H1 (cell line): ENCODE results near the gene TLE2. TPM values are rescaled to one million over a fixed set of nuclear protein-coding genes. Genes with fewer than 3 reads are reported as not detected.

ENCODE experiments used
- CTCF ChIA-PET: fragments of 300-600 bp; sonication (Branson Sonifier 250); formaldehyde crosslinking; loops from one replicate; lab custom pipeline; 2021; ENCODE audit not compliant: partially characterized antibody; lab: Charles Lee
- POLR2A ChIA-PET: fragments of 300-600 bp; sonication (Branson Sonifier 250); formaldehyde crosslinking; loops from one replicate; lab custom pipeline; 2021; ENCODE audit warnings: inconsistent platforms; ENCODE audit not compliant: partially characterized antibody; lab: Charles Lee
- DNase-seq, 2 experiments: peaks; one replicate each; pipeline versions ENCODE4 v3.0.0 to v3.0.0-alpha.2; 2010 to 2022; ENCODE audit warnings: low spot score in 2 of 2, low read depth in 1 of 2, mixed read lengths in 1 of 2
- FAIRE-seq: peaks from 2 replicates; lab custom pipeline; 2011; peaks lifted over from hg19 to GRCh38; lab: Jason Lieb, UNC
- H2AFZ ChIP-seq: 2 replicates; pipeline ENCODE4 v1.8.1; 2012; ENCODE audit warnings: low read length, inconsistent platforms
- H2AK5ac ChIP-seq: 2 replicates; pipeline ENCODE4 v1.6.1; 2013; ENCODE audit warnings: low read depth, low read length
- H2BK120ac ChIP-seq: replicated peaks from 2 replicates; pipeline ENCODE3; 2013; ENCODE audit warnings: low read depth, low read length, inconsistent platforms
- H2BK12ac ChIP-seq: 2 replicates; pipeline ENCODE4 v1.6.1; 2013; ENCODE audit warnings: low read depth, low read length
- H2BK15ac ChIP-seq: 2 replicates; pipeline ENCODE4 v1.6.1; 2013; ENCODE audit warnings: low read length
- H2BK20ac ChIP-seq: 2 replicates; pipeline ENCODE4 v1.6.1; 2013; ENCODE audit warnings: low read length
- H2BK5ac ChIP-seq: 2 replicates; pipeline ENCODE4 v1.6.1; 2013; ENCODE audit warnings: low read depth, low read length
- H3K14ac ChIP-seq: 2 replicates; pipeline ENCODE4 v1.6.1; 2013; ENCODE audit warnings: inconsistent platforms; ENCODE audit not compliant: insufficient read length
- H3K18ac ChIP-seq: 2 replicates; pipeline ENCODE4 v1.6.1; 2013; ENCODE audit warnings: low read length; ENCODE audit errors: extremely low read depth
- H3K23ac ChIP-seq: 2 replicates; pipeline ENCODE4 v1.6.1; 2013; ENCODE audit warnings: inconsistent platforms; ENCODE audit not compliant: insufficient read length
- H3K23me2 ChIP-seq: 2 replicates; pipeline ENCODE4 v1.6.1; 2013; ENCODE audit warnings: low read depth, low read length
- H3K27ac ChIP-seq: 2 replicates; pipeline ENCODE4 v1.6.1; 2011; ENCODE audit warnings: low read depth, low read length, inconsistent platforms
- H3K27me3 ChIP-seq, 4 experiments: replicated peaks in 1 of 4; 1 replicate in 1 of 4; 2 replicates in 3 of 4; pipeline versions ENCODE4 v1.6.1 to v1.8.1; 2011 to 2013; ENCODE audit warnings: low read length in 3 of 4, mild to moderate bottlenecking in 3 of 4, inconsistent platforms in 2 of 4, mixed read lengths in 2 of 4, moderate library complexity in 1 of 4; ENCODE audit not compliant: control insufficient read depth in 3 of 4, insufficient read depth in 3 of 4; ENCODE audit errors: extremely low read depth in 1 of 4
- H3K36me3 ChIP-seq, 4 experiments: 2 replicates each; pipeline versions ENCODE4 v1.6.1 to v1.8.1; 2011 to 2013; ENCODE audit warnings: mild to moderate bottlenecking in 4 of 4, low read length in 3 of 4, moderate library complexity in 2 of 4, control low read depth in 1 of 4, inconsistent platforms in 1 of 4; ENCODE audit not compliant: insufficient read depth in 4 of 4, control insufficient read depth in 2 of 4
- H3K4ac ChIP-seq: replicated peaks from 2 replicates; pipeline ENCODE3; 2013; ENCODE audit warnings: low read length, low read depth, mixed read lengths, inconsistent platforms; ENCODE audit not compliant: insufficient read length
- H3K4me1 ChIP-seq, 4 experiments: replicated peaks in 1 of 4; 1 replicate in 1 of 4; 2 replicates in 3 of 4; pipeline versions ENCODE4 v1.6.1 to v1.8.1; 2011 to 2013; ENCODE audit warnings: low read length in 3 of 4, inconsistent platforms in 2 of 4, mixed read lengths in 1 of 4; ENCODE audit not compliant: insufficient read depth in 4 of 4, control insufficient read depth in 3 of 4
- H3K4me2 ChIP-seq, 2 experiments: 2 replicates each; pipeline versions ENCODE4 v1.6.1 to v1.8.1; 2011 to 2013; ENCODE audit warnings: low read depth in 2 of 2, low read length in 2 of 2, control low read depth in 1 of 2, inconsistent platforms in 1 of 2, mild to moderate bottlenecking in 1 of 2; ENCODE audit not compliant: insufficient read depth in 1 of 2
- H3K4me3 ChIP-seq, 4 experiments: fragments of 200-600, 300-600 bp in 1 of 4; sonication (generic), shearing (Covaris generic), sonication (Bioruptor Twin) in 1 of 4; 2 replicates each; pipeline versions ENCODE4 v1.5.1 to v1.8.1; 2011 to 2016; ENCODE audit warnings: low read length in 4 of 4, low read depth in 3 of 4, control low read depth in 2 of 4, inconsistent platforms in 2 of 4, mild to moderate bottlenecking in 2 of 4, mixed read lengths in 1 of 4, moderate library complexity in 1 of 4; ENCODE audit not compliant: insufficient read depth in 2 of 4; ENCODE audit errors: extremely low read depth in 1 of 4
- H3K56ac ChIP-seq: replicated peaks from 2 replicates; pipeline ENCODE3; 2013; ENCODE audit warnings: low read depth, mild to moderate bottlenecking, mixed read lengths, low read length, inconsistent platforms; ENCODE audit not compliant: insufficient read length
- H3K79me1 ChIP-seq: 2 replicates; pipeline ENCODE4 v1.6.1; 2013; ENCODE audit warnings: low read depth, low read length, control low read depth
- H3K79me2 ChIP-seq, 2 experiments: 2 replicates each; pipeline versions ENCODE4 v1.6.1 to v1.8.1; 2012 to 2013; ENCODE audit warnings: low read length in 2 of 2, mild to moderate bottlenecking in 2 of 2, inconsistent platforms in 1 of 2; ENCODE audit not compliant: insufficient read depth in 2 of 2, control insufficient read depth in 1 of 2
- H3K9ac ChIP-seq, 4 experiments: replicated peaks in 1 of 4; 1 replicate in 1 of 4; 2 replicates in 3 of 4; pipeline versions ENCODE4 v1.6.1 to v1.8.1; 2011 to 2013; ENCODE audit warnings: low read depth in 3 of 4, low read length in 3 of 4, control low read depth in 2 of 4, mild to moderate bottlenecking in 2 of 4, moderate library complexity in 2 of 4, inconsistent platforms in 1 of 4; ENCODE audit errors: extremely low read depth in 1 of 4
- H3K9me3 ChIP-seq, 2 experiments: 2 replicates each; pipeline versions ENCODE4 v1.6.1 to v1.8.1; 2012 to 2013; ENCODE audit warnings: mild to moderate bottlenecking in 2 of 2, moderate library complexity in 2 of 2, control low read depth in 1 of 2, inconsistent platforms in 1 of 2, low read depth in 1 of 2, low read length in 1 of 2, mixed read lengths in 1 of 2; ENCODE audit not compliant: insufficient read depth in 2 of 2
- H4K20me1 ChIP-seq, 2 experiments: replicated peaks in 1 of 2; 2 replicates each; pipeline versions ENCODE3 to v1.8.1; 2011 to 2013; ENCODE audit warnings: inconsistent platforms in 2 of 2, low read length in 2 of 2, mild to moderate bottlenecking in 1 of 2; ENCODE audit not compliant: insufficient read depth in 2 of 2, control insufficient read depth in 1 of 2
- H4K5ac ChIP-seq: 2 replicates; pipeline ENCODE4 v1.6.1; 2013; ENCODE audit warnings: low read length, low read depth, mixed read lengths, inconsistent platforms; ENCODE audit not compliant: insufficient read length
- H4K8ac ChIP-seq: 2 replicates; pipeline ENCODE4 v1.8.0; 2013; ENCODE audit warnings: mild to moderate bottlenecking, moderate library complexity, low read length, inconsistent platforms; ENCODE audit not compliant: insufficient read depth; ENCODE audit errors: extremely low read depth
- H4K91ac ChIP-seq: replicated peaks from 2 replicates; pipeline ENCODE3; 2013; ENCODE audit warnings: low read length, mixed read lengths, inconsistent platforms; ENCODE audit not compliant: insufficient read length
- NANOG ChIP-seq: IDR thresholded peaks from 2 replicates; pipeline ENCODE4 v1.6.1; 2011; ENCODE audit warnings: low read length, low read depth, mild to moderate bottlenecking, inconsistent platforms; ENCODE audit not compliant: insufficient read depth, poor library complexity, severe bottlenecking
- WGBS, 2 experiments: shearing (Covaris generic) in 1 of 2; methylation state at CpG; one replicate each; pipeline versions ENCODE4 v1.1.6 to v1.1.7; 2013 to 2015; ENCODE audit warnings: low lambda C conversion rate in 2 of 2, mixed read lengths in 2 of 2, inconsistent platforms in 1 of 2, low coverage in 1 of 2, missing lambda C conversion rate in 1 of 2; ENCODE audit not compliant: insufficient replicate concordance in 2 of 2, insufficient coverage in 1 of 2, insufficient read length in 1 of 2; ENCODE audit errors: extremely low coverage in 1 of 2, missing lambda C conversion rate in 1 of 2; 5-methylcytosine and 5-hydroxymethylcytosine counted together
- polyA plus RNA-seq, 7 experiments: library from polyadenylated mRNA; depleted of rRNA in 3 of 7; stranded (reverse) in 5 of 7; unstranded in 2 of 7; fragments of >200 nt in 5 of 7; fragments of 200-250 nt in 2 of 7; gene quantifications; 1 replicate in 5 of 7; 2 replicates in 1 of 7; 4 replicates in 1 of 7; pipeline versions ENCODE4 v1.2.1 to v1.2.3, GENCODE V29; 2011 to 2013; ENCODE audit warnings: missing spikeins in 2 of 7, mixed read lengths in 2 of 7
- total RNA-seq: library from RNA; stranded (reverse); fragmentation: NEBNext Ultra II Directional; extraction: Animal tissue kit (Norgen Biotek cat#: 25700); gene quantifications from 2 replicates; pipeline ENCODE4 v1.2.1, GENCODE V29; 2021
- TF ChIP-seq, protein P1 (sequence below): IDR thresholded peaks from 2 replicates; pipeline ENCODE4 v1.6.1; 2011; ENCODE audit warnings: low read depth, mild to moderate bottlenecking, low read length; ENCODE audit not compliant: insufficient read depth

TLE2 gene
- total and polyA plus RNA-seq, 2 of the 8 experiments (the other 6 are each of a cell fraction or from before 2014, with no cell fraction given) = 8.0 to 11.5 TPM

DNA sequence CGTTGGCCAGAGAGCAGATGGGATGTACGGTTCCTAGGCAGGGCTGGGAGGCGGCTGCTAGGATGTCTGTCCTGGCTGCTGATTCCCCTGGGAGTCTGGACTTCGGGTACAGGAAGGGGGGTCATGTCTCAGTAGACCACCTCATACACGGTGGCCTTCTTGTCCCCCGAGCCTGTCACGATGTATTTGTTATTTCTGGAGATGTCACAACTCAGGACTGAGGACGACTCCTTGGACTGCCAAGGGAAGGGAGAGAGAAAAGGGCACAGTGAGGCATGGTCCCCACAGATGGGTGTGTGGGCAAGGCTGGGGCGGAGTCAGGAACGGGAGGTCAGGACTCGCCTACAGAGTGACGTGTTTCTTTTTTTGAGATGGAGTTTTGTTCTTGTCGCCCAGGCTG, 31.4 kb downstream of the TLE2 start:
- no peak for TF ChIP-seq NANOG
- TF ChIP-seq, protein P1, sequence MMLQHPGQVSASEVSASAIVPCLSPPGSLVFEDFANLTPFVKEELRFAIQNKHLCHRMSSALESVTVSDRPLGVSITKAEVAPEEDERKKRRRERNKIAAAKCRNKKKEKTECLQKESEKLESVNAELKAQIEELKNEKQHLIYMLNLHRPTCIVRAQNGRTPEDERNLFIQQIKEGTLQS = no peak
- Histone ChIP-seq H4K5ac (no peak overlapping the region), H3K36me3 (no peaks in the 10 kb centered on the region; a peak in 1 of 8 replicates), H2AK5ac (no peak overlapping the region), H3K27me3 (no peaks in the 10 kb centered on the region), H3K14ac (no peak overlapping the region), H2BK20ac (no peak overlapping the region), H3K9me3 (no peaks in the 10 kb centered on the region), H2BK120ac (no peak overlapping the region), H4K91ac (no peak overlapping the region), H3K4me2 (no peak overlapping the region), H3K56ac (no peak overlapping the region), H3K9ac (no peak overlapping the region), H3K27ac (no peak overlapping the region), H3K23me2 (no peaks in the 10 kb centered on the region), H4K20me1 (no peaks in the 10 kb centered on the region), H3K4ac (no peak overlapping the region), H2BK5ac (no peak overlapping the region), H2AFZ (no peak overlapping the region), H4K8ac (no peak overlapping the region), H3K79me1 (no peaks in the 10 kb centered on the region), H2BK15ac (no peak overlapping the region), H3K4me1 (peaks cover 0 to 5% (median 0%) of the 10 kb centered on the region in 4 experiments; a peak in 1 of 7 replicates), H3K79me2 (no peaks in the 10 kb centered on the region), H3K4me3 (no peak overlapping the region), H2BK12ac (no peak overlapping the region), H3K18ac (no peak overlapping the region), H3K23ac (no peak overlapping the region)
- FAIRE-seq (no peak), DNase-seq (no peak)
- 90% methylated on average over 13 of the region's 13 CpGs; no CpG with 5 or more reads in 1 of the 2 experiments for WGBS, 2 experiments
- ChIA-PET POLR2A (no interaction called here), CTCF (interaction anchor here (1.8 kb wide), 1 partner anchor 19 kb away, joined by 3 read pairs; no protein-coding TSS in a partner anchor)
